ENCODE results near the gene DNMT3B.
"Not testable (repeated sequence)": the region's sequence is repeated elsewhere in the genome, so short reads cannot be mapped to it uniquely, and the experiment has no call there.

The DNMT3B gene

DNA sequence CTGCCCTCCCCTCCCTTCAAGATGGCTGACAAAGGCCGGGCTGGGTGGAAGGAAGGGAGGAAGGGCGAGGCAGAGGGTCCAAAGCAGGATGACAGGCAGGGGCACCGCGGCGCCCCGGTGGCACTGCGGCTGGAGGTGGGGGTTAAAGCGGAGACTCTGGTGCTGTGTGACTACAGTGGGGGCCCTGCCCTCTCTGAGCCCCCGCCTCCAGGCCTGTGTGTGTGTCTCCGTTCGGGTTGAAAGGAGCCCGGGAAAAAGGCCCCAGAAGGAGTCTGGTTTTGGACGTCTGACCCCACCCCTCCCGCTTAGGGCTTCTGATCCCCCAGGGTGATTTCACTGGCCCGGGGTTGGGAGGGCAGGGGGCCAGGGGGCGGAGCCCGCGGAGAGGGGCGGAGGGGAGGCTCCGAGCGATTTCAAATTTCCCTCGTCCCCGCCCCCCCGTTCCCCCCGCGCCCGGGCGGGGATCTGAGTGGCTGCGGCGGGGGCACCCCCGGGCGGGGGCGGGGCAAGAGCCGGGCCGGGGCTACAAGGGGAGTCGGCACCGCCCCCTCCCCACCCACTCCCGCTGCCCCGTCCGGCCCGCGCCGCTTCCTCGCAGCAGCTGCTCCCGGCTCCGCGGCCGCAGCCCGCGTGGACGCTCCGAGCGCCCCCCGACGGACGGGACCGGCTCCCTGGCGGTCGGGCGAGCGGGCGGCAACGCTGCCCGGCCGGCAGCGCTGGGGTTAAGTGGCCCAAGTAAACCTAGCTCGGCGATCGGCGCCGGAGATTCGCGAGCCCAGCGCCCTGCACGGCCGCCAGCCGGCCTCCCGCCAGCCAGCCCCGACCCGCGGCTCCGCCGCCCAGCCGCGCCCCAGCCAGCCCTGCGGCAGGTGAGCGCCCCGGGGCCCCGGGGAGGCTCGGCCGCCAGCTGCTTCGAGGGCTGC lies at the start of gene DNMT3B:
DNMT3B (plus strand) TSS at position 555 of the 923 bp plus-strand sequence. CDS start 17,939 bp downstream, outside the sequence.
- peak; percentile 91 for DNase-seq

DNA sequence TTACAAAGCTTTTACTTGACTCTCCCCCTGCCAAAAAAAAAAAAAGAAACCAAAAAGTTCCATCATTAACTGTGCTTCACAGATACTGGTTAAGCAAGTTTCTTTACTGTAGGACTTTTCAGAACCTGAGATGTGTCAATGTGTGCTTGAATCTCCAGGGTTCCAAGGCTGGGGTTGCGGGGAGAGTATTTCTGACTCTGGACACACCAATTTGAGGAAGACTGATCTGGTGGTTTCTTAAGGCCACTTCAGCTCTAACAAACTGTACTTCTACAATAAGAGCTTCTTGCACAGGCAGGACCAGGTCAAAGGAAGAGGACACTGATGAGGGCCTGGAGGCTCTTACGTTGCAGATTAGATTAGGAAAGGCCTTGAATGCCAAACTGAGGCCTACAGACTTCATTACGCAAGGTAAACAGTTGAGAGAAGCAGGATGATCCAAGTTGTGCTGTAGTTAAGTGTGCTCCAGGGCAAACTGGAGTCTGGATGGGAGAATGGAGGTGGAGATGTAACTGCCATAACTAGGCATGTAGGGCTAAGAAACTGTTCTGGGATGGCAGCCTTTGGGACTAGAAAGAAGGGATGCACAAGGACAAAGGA lies 43.3 kb upstream of the DNMT3B start:
- no peak for DNase-seq

DNA sequence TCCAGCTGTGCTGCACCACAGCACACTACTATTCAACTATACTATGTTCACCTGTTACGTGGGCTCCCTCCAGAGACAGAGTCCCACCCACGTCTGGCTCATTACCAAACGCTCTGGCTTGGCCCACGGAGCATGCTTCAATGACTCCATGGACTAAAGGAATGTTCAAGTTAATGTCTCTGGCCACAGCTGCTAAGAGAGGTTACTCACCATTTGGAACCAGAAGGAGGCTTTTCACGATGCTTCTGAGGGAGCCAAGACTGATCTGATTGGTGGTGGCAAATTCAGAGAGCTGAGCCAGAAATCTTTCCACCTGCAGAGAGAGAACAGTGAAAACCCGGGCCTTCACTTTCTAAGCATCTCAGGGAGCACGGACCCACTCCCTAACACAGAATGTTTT lies 34.5 kb upstream of the DNMT3B start:
- no peak for DNase-seq

DNA sequence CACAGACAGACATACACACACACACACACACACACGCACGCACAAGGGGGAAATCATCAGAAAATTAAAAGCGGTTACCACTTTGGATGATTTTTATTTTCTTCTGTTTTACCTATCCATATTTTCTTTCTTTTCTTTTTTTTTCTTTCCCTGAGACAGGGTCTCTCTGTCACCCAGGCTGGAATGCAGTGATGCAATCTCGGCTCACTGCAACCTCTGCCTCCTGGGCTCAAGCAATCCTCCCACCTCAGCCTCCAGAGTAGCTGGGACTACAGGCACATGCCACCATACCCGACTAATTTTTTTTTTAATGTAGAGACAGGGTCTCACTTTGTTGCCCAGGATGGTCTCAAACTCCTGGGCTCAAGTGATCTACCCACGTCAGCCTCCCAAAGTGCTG lies 33.8 kb upstream of the DNMT3B start:
- DNase-seq, result not testable (repeated sequence)

DNA sequence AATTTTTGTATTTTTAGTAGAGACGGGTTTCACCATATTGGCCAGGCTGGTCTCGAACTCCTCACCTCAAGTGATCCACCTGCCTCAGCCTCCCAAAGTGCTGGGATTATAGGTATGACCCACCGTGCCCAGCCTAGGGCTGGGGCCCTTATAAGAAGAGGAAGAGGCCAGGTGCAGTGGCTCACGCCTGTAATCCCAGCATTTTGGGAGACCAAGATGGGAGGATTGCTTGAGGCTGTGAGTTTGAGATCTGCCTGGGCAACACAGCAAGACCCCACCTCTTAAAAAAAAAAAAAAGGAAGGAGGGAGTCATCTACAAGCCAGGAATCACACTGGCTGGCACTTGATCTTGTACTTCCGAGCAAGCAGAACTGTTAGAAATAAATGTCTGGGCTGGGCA lies 32.9 kb upstream of the DNMT3B start:
- DNase-seq, result not testable (repeated sequence)

DNA sequence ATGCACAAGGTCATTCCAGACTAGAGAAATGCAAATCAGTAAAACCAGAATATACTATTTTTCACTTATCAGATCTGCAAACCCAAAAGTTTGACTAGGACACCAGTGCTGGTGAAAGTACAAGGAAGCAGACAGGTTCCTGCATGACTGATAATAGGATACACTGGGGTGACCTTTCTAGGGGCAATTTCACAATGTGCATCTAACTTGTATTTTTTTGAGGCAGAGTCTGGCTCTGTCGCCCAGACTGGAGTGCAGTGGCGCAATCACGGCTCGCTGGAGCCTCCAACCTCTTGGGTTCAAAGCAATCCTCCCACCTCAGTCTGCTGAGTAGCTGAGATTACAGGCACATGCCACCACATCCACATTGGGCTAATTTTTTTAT lies 30.3 kb upstream of the DNMT3B start:
- no peak for DNase-seq

DNA sequence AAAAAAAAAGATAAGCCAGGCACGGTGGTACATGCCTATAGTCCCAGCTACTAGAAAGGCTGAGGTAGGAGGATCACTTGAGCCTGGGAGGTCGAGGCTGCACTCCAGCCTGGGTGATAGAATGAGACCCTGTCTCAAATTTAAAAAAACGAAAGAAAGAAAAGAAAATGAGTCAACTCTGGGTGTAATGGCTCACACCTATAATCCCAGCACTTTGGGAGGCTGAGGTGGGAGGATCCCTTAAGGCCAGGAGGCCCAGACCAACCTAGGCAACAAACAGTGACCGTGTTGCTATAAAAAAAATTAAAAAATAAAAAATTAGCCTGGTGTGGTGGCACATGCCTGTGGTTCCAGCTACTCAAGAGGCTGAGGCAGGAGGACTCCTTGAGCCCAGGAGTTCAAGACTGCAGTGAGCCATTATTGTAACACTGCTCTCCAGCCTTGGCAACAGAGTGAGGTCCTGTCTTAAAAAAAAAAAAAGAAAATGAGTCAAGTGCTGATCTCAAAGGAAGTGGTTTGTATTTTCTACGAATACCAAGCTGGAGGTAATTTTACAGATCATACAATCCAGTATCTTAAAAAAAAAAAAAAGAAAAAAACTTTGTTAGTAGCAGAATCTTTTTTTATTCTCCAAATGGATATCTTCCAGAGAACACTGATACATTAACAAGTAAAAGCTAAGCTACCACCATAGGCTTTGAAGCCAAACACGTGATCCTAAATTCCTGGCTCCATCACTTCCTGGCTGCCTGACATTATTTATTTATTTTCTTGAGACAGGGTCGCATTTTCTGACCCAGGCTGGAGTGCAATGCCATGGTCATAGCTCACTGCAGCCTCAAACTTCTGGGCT lies 24.6 kb upstream of the DNMT3B start:
- DNase-seq, result peak; percentile 65

DNA sequence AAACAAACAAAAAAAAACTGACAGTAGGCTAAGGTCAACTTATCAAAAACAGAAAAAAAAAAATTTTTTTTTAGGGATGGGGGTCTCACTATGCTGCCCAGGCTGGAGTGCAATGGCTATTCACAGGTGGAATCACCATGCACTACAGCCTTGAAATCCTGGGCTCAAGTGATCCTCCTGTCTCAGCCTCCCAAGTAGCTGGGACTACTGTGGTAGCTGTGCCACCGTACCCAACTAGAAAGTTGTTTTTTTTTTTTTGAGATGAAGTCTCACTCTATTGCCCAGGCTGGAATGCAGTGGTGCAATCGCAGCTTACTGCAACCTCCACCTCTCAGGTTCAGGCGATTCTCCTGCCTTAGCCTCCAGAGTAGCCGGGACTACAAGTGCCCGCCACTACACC lies 21.0 kb upstream of the DNMT3B start:
- no peak for DNase-seq

DNA sequence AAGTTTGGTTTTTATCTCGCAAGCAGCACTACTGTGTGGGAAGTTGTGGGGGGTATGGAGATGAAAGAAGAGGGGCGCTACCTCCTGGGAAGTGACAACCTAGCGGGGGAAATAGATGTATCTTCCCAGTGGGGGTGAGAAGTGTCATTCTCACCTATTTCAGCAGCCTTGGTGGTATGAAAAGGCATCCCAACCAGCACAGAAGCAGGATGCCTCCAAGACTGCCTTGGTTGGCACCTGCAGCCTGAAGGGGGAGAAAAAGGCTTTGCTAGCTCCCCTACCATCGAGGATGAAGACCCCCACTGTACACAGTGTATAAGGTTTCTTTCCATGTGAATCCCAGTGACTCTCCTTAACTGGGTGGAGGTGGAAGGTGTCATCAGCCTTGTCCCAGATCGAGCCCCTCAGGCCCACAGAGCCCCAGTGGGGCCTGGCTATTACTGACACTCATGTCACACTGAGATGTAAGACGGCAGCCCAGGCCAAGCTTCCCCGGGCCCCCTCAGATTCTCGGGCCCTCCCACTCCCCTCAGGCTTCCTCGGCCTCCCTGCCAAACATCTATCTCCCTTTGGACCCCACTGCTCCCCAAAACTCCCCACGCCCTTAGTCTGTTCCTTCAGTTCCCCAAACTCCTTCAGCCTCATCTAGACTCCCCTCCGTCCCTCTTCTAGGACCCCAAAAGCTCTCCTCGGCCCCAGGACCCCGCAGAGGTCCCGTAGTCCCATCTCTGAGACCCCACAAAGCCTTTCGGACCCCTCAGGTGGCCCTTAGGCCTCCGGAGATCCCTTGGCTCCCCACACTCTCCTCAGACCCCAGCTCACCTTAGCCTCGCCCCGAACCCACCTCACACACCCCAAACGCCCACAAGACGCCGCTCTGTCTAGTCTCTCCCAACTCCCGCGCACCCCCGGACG lies 19.6 kb upstream of the DNMT3B start:
- DNase-seq, result peak; percentile 66

DNA sequence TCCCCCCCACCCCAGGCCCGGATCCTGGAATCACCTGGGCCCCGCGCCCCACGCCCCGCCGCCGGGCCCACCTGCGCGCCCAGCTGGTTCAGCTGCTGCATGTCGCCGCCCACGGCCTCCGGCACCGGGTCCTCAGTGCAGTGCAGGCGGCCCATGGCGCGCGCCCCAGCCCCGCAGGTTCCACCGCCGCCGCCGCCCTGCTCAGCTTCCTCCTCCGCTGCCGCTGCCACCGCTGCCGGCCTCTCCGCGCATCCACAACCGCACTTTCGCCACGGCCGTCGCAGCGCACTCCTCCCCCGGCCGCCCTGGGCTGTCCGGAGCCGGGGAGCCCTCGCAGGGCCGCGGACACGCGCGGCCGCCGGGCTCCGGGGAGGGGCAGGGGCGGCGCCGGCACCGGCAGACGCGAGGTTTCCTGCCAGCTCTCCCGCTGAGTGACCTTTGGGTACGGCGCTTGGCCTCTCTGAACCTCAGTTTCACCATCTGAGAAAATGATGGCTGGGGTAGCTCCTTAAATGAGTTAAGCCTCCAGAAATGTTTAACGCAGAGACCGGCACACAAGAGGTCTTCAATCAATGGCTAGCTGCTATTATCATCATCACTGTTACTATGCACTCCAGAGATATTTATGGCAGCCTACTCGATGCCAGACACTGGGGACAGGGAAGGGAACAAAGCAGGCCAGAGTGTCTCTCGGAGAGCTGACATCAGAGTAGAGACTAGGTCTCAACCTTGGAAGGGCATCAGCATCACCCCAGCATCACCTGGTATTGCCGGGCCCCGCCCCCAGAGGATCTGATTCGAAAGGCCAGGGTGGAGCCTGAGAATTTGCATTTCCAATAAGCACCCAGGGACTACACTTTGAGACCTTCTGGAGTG lies 18.7 kb upstream of the DNMT3B start, which contains the start of gene COMMD7:
COMMD7 (minus strand) TSS at position 231 of the 876 bp plus-strand sequence; CDS start at position 155, 76 bp downstream.
- peak; percentile 89 for DNase-seq

DNA sequence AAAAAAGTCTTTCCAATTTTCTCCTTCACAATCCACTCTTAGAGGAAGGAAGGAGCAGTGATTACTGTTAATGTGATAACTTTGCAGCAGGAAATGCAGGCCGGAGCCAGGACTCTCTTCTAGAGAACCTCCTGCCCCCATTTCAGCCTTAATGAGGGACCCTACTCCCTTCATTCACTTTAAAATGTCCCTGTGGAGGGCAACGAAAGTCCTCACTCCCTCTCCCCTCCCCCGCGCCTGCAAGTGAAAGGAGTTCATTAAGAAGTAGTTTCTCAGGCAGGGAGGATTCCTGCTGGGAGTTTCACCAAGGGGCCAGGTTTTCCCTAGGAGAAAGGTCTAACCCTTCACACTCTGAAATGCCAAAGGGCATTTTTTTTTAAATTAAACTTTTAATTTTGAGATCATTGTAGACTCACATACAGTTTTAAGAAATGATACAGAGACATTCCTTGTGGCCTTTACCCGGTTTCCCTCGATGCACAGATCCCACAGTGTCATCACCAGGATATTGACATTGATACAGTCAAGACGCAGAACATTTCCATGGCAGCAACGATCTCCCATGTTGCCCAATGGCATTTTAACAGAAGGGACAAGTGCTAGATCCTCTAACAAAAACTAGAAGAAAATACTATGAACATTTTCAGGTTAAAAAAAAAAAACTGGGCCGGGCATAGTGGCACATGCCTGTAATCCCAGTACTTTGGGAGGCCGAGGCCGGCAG lies 12.1 kb upstream of the DNMT3B start:
- no peak for DNase-seq

DNA sequence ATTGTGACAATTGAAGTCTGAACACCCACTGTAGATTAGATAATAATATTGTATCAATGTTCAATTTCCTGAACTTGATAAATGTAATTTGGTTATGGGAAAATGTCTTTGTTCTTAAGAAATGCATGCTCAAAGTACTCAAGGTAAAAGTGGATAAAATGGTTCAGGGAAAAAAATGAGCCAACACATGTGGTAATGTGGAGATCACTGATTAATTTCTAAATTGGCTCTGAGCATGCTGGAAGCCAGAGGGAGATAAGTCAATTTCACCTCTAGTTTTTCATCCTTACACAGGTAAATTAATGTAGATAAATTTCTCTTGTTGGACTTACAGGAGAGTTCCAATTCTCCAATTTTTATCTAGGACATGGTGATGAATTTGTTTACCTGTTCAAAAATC lies 10.9 kb upstream of the DNMT3B start:
- no peak for DNase-seq

DNA sequence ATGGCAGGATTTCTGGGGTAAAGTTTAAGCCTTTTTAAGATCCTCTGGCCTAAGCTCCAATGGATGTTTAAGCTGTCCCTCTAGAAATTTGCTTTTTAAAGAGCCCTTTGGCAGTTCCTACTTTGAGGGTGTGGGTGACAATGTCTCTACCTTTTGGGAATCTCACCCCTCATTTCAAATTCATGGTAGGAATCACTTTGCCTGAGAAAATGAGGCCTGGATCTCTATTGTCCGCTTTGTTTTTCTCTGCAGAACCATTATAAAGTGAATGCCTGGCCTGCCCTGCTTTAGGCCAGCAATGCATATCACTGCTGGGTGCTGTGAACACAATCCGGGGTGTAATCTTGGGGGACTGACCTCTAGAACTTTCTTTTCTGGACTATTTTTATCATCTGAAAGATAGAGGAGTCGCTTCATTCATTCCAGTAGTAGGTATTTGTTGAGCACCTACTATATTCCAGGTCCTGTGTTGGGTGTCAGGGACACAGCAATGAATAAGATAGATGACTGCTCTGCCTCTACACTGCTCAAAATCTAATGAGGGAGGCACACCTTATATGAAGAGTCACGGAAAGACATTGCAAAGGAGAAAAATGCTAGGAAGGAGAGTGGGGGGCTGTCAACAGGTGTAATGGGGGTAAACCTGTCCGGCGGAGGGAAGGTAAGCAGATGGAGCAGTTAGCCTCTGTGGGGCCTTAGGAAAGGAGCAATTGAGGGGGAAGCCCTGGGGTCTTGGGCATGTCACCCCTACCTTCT lies 10.3 kb upstream of the DNMT3B start:
- DNase-seq, result no peak

DNA sequence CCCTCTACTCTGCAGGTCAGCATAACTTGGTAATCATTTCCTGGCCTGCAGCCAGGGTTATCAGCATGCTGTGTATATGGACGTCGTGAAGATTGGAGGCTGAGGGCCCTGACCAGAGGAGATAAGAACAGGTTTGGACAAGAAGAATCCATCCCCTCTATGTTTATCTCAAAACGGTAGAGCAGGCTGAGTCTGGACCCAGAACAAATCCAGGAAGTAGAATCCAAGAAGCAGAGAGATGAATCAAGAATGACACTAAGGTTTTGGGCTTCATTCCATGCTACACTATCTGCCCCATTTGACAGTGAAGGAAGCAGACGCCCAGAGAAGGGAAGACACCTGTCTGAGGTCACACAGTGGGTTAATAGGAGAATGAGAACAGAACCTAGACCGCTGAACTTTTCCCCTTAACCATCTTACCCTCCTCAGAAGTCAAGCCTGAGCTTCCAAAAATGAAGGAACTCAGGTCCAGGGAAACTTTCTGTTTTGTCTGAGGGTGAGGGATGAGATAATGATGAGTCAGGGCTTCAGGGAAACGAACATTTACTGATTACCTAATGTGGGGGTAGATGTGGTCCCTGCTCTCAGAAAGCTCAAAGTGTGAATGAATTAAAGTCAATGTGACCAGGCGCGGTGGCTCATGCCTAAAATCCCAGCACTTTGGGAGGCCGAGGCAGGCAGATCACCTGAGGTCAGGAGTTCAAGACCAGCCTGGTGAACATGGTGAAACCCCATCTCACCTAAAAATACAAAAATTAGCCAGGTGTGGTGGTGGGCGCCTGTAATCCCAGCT lies 9.5 kb upstream of the DNMT3B start:
- no peak for DNase-seq

DNA sequence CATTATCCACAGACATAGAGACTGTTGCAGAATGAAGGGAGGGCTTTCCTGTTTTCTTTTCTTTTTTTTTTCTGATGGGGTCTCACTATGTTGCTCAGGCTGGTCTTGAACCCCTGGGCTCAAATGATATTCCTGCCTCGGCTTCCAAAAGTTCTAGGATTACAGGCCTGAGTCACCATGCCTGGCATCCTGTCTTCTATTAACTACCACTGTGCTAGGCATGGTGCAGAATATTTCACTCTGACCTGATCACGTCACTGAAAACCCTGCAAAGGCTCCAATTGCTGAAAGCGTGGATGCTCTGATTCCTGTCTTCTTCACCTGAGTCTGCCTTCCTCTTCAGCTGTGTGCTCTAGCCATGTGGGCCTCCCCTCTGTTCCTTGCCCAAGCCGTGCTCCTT lies 8.5 kb upstream of the DNMT3B start:
- no peak for DNase-seq

DNA sequence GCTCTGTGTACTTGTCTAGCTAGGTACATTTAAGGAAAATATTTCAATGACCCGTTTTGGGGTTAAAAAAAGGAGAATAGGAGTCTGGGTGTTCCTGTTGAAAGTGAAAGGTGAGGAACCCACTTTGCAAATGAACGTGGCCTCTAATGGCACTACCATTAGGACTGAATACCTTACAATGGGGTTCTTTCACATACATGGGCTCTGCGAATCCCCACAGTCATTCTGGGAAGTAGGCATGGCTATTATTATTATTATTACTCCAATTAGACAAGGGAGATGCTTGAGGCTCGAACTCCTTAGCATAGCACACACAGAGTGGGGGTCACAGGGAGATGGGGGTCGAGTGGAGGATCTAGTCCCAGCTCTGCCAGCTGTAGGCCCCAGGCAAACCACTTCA lies 6.0 kb upstream of the DNMT3B start:
- no peak for DNase-seq

DNA sequence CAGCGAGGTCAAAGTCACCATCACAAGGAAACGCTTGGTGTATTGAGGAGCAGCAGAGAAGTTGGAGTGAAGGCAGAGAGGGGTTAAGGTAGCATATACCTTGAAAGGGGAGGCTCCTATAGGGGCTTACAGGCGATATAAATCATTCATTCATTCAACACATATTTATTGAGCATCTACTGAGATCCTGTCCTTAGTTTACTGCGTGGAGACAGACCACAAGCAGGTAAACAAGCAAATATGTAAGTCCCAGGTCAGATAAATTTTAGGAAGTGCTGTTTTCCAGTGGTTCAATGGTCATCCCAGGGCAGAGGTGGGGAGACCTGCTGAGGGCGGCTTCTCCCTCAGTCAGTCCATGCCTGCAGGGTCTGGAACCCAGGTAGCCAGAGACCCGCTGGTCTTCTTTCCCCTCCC lies 761 bp upstream of the DNMT3B start:
- no peak for DNase-seq

DNA sequence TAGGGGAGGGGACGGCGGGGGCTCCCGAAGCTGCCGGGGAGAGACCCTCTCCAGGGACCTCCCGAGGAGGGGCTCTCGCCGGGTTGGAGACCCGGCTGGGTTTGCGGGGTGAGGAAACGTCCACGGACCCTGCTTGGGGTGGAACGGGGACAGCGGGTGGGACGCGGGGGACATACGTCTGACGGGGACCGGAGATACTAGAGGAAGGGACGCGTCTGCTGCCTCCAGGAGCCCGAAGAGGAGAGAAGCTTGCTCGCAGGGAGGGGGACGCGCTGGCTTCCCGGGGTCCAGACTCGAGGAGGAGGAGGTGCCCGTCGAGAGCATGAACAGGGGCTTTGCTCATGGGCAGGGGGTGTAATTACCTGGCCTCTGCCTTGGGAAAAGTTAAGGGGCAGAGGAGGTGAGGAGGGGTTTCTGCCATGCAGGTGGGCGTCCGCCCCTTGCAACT lies 593 bp downstream of the DNMT3B start:
- no peak for DNase-seq

Data from activated effector memory CD4-positive, alpha-beta T cell treated with anti-CD3 and anti-CD28 coated beads, Interleukin-2, amount 50 U/mL, for 16 hours (primary cell).